Fibroblast of skin of left quadriceps (primary cell): ENCODE measurements around the gene ZNF77.
A peak's percentile ranks its signal among the peaks of the same experiment; 100 is the strongest.
"Not testable (repeated sequence)": the region's sequence is repeated elsewhere in the genome, so short reads cannot be mapped to it uniquely, and the experiment has no call there.

Experiments used
- DNase-seq, 2 experiments: peaks; one replicate each; pipeline ENCODE4 v3.0.0-alpha.2; 2013; ENCODE audit warnings: low read depth in 2 of 2

ZNF77 gene

DNA sequence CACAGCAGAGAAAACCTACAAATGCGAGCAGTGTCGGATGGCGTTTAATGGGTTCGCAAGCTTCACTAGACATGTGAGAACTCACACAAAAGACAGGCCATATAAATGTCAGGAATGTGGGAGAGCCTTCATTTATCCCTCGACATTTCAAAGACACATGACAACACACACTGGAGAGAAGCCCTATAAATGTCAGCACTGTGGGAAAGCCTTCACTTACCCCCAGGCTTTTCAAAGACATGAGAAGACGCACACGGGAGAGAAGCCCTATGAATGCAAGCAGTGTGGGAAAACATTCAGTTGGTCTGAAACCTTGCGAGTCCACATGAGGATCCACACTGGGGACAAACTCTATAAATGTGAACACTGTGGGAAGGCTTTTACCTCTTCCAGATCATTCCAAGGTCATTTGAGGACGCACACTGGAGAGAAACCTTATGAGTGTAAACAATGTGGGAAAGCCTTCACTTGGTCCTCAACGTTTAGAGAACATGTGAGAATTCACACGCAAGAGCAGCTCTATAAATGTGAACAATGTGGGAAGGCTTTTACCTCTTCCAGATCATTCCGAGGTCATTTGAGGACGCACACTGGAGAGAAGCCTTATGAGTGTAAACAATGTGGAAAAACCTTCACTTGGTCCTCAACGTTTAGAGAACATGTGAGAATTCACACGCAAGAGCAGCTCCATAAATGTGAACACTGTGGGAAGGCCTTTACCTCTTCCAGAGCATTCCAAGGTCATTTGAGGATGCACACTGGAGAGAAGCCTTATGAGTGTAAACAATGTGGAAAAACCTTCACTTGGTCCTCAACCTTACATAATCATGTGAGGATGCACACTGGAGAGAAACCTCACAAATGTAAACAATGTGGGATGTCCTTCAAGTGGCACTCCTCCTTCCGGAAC, 27.2 kb downstream of the ZNF77 start:
- no peak for DNase-seq

DNA sequence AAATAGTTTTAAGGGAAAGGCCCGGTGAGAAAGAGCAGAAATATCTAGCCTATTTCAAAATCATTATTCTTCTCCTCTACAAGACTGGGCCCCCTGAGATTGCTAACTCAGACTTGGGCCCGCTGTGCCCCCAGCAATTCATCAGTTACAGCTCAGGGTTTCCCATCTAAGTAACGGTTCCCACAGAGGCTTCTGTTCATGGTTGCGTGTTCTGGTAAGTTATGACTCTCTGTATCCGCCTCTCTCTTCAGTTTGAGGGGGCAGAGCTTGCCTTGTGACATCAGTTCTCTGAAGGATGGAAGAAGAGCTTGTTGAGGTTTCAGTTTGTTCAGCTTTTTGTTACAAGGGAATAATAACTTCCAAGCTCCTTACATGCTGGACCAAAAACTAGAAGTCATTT, 32.5 kb downstream of the ZNF77 start:
- DNase-seq: no peak

DNA sequence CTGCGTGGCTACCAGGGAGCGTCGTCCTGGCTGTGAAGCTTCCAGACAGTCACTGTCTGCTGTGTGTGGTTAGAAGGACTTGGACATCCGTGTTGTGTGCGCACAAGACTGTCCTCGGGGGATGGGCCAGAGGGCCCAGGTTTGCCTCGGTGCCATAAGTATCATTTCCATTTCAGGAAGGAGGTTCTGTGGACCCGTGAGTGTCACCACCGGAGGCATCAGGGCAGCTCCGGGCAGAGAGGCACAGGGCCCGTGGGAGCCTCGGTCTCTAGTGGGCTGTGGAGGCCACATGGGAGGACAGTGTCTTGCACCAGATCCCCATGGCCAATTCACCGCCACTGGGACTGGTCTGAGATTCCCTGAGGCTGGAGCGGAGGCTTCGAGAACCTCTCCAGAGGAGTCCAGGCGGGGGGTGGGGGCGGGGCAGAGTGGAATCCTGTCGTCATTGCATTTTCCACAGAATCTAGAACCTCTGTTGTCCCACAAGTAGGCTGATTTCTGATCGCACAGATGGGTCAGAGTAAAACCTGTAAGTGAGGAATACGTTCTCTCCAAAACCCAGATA, 38.1 kb downstream of the ZNF77 start:
- DNase-seq: no peak

DNA sequence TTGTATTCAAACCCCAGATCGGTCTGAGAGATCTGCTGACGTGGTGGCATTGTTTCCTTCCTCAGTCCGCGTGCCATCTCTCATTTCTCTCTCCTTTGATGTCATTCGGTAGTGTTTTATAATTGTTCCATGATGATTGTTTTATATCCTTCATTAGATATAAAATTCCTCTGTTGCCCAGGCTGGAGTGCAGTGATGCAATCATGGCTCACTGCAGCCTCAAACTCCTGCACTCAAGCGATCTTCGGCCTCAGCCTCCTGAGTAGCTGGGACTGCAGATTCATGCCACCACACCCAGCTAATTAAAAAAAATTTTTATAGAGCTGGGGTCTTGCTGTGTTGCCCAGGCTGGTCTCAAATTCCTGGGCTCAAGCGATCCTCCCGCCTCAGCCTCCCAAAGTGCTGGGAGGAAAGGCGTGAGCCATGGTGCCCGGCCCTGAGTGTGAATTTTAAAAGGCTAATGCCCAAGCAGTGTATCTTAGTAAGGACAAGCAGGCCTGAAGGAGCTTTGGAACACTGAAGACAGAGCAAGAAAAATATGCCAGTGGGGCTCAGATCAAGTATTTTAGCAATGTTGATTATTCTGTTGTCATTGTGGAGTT, 38.8 kb downstream of the ZNF77 start:
- no peak for DNase-seq

DNA sequence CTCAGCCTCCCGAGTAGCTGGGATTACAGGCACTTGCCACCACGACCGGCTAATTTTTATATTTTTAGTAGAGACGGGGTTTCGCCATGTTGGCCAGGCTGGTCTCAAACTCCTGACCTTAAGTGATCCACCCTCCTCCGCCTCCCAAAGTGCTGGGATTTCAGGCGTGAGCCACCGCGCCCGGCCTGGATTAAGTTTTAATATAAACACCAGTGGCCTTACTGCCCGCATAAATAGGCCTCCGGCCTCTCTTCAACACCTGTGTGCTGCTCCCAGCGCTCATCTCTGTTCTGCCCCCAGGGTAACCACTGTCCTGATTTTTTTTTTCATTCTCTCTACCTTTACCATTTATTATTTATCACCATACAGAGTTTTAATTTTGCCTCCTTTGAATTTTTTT, 41.4 kb downstream of the ZNF77 start:
- not testable (repeated sequence) for DNase-seq

DNA sequence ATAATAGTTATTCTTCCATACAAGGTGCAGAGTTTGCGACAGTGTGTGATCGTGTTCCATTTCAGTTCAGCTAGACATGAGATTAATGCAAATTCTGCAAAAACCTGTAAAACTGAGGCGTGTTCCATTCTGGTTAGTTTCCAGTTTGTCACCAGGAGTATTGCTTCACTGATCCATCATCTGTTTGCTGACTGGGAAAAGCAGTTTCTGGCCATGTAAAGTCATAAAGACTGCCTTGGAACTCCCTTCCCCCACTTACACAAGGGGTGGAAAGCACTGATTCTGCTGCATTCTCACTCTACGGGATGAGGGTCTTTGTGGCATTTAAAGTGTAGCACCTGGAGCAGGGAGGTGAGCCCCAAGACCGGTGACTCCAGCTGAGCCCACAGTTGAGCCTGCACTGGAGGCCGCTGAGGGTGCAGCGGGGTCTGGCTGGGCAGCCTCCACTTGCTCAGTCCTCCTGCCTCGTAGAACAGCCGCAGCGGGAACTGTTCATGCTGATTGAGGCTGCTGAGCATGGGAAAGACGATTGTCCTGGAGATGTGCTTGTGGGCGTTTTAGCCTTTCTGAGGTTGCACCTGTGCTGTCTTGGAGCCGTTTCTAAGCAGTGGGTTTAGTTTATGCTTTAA, 42.1 kb downstream of the ZNF77 start:
- DNase-seq: no peak

DNA sequence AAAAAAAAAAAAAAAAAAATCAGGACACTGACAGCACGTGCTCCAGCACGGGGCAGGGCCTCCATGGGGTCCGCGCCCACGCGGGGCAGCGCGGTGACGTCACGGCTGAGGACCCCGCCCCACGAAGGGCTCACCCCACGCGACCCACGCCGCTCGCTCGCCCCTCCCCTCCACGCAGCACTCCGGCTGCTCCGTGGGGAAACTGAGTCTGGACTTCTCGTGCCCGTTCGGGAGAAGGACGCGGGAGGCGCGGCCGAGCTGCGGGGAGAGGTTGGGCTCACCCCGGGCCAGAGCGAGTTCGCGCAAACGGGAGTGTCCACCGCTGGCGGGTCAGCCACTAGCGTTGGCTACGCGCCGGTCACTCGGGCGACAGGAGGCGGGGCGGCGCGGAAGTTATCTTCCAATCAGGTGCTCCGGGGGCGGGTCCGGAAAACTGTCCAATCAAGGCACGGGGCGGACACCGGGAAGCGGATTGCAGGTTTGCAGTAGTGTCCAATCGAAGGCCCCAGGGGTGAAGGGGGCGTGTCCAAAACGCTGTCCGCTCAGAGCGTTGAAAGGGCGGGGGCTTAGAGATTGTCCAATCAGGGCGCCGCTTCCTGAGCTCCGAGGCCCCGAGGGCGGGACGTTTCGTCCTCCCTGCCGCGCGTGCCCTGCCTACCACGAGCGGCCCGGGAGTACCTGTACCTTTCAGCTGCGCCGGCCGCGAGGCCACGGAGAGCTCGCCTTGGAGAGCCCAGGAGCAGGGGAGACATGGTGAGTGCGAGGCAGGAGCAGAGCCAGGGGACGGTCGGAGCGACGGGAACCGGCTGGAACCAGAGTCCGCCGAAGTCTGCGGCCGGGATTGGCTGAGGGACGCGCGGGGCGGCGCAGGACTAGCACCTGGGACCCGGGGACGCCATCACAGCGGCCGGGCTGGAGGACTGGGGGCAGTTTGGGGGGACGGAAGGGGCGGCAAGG, 44.2 kb downstream of the ZNF77 start, which contains the start of gene ZNF57:
Gene ZNF57 (plus strand): TSS at position 633 of the 957 bp plus-strand sequence. CDS start 118 bp downstream, at position 751.
- peak; percentile 95 to 96 for DNase-seq

DNA sequence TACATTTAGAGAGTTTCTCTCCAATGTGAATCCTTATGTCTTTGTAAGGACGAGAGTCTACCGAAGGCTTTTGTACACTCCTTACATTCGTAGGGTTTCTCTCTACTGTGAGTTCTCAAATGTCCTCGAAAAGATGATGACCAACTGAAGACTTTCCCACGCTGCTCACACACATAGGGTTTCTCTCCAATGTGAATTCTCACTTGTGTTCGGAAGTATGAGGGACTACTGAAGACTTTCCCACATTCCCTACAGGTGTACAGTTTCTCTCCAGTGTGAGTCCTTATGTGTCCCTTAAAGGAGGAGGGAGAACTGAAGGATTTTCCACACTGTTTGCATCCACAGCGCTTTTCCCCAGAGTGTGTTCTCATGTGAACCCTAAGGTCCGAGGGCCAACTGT, 48.1 kb downstream of the ZNF77 start:
- DNase-seq: no peak

DNA sequence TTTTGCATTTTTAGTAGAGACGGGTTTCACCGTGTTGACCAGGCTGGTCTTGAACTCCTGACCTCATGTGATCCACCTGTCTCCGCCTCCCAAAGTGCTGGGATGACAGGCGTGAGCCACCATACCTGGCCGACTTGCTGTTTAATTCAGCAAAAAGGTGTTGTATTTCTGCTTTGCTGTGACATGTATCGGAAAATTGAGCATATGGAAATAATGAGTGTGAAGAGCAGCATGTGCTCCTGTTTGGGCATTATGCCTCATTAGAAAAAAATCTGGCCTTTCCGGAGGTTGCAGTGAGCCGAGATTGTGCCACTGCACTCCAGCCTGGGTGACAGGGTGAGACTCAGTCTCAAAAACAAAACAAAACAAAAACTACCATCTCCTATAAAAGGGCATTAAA, 54.2 kb downstream of the ZNF77 start:
- DNase-seq: not testable (repeated sequence)

DNA sequence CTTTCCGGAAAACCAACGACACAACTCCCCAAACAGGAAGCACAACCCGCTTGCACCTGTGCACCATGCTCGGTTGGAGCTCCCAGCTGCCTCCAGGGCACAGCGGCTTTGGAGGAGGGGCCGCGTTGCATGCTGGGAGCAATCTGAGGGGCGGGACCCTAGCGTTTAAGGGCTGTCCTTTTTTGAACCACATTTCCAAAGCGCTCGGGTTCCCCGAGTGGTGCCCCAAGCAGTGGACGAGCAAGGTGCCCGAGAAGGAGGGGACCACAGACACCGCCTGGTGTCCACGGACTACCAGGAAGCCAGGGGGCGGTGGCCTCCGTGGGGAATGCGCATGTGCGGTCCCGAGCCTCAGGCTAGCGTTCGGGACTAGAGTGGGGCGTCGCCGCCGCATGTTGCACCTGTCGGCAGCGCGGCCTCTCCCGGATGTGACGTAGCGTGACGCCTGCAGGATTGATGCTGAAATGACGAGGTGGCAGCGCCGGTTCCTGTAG, 56.0 kb downstream of the ZNF77 start:
- no peak for DNase-seq

DNA sequence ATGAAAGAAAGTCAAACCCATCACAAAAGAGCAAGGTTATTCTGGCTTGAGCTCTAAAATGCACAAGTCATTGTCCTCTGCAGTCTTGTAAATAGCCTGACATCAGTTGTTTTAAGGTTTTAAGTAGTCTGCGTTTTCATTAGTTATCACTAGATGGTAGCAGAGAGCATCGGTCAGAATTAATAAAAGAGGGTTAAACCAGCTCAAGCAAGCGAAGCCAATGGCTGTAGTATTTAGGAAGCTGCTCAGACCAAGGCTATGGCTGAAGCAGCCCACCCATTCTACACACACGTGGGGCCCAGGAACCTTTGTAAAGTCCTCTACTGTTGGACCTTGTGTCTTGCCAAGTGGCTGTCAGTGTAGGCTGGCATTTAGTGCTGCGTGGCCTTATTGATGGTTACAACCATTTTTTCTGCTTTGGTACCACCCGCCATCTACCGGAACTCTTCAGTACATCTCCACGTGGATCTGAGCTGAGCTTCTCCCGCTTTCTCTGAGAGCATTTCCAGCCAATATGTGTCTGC, 57.3 kb downstream of the ZNF77 start:
- peak in 1 of 2 experiments; percentile 16 for DNase-seq

DNA sequence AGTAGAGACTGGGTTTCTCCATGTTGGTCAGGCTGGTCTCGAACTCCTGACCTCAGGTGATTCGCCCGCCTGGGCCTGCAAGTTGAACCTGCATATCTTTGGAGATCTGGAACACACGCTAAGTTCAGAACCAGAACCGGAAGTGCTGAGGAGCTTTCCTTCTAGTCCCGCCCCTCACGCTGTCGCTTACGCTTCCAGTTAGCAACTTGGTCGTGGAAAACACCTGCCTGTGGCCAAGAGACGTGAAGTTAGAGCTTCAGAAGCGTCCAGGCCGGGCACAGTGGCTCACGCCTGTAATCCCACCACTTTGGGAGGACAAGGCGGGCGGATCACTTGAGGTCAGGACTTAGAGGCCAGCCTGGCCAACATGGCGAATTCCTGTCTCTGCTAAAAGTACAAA, 59.0 kb downstream of the ZNF77 start:
- no peak for DNase-seq

DNA sequence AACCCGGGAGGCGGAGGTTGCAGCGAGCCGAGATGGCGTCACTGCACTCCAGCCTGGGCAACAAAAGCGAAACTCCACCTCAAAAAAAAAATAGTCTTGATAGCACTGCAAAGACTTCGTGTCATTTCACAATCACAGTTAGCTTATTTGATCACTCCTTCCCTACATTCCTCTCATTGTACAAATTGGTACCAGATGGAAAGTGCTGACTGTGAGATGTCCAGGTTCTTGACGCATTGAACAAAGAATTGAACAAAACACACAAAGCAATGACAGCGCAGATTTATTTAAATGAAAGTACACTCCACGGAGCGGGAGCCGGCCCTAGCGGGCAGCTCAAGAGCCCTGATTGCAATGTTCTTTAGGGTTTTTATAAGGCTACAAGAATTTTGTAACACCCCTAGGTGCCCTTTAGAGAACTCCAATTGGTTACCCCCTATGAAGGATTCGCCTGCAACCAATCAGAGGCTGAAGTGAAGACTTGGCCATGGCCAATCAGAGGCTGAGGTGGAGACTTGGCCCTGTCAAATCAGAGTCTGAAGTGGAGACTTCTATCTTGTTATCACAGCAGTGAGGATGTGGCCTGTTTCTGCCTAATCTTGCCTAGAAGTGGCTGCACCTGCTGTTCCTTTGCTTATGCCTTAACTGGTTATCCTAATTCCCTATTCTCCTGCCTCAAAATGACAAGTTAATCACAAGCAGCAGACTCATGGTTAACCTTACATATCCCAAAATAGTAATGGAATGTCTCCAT, 60.9 kb downstream of the ZNF77 start:
- no peak for DNase-seq
